ENCODE measurements around the gene EVL.

Gene EVL

GRCh38 chr14:100144996-100145646 lies 79.9 kb downstream of the EVL start:
- H3F3A ChIP-seq (ENCODE audit: low read depth): no peaks in the 10 kb centered on the region
- H3K36me3 ChIP-seq (ENCODE audit: insufficient read depth, low read length): peaks cover 29% of the 10 kb centered on the region; the same call in 1 of the 2 replicates
- TF ChIP-seq EZH2phosphoT487 (IDR thresholded peaks at IDR 0.05; ENCODE audit: borderline replicate concordance) (no peak), CTCF (conservative IDR thresholded peaks at IDR 0.05; ENCODE audit: low read length) (no peak)
- no peaks in the 10 kb centered on the region for H3K4me1 ChIP-seq (ENCODE audit: insufficient read depth, low read length, poor library complexity, severe bottlenecking)
- no peaks in the 10 kb centered on the region for H4K20me1 ChIP-seq (ENCODE audit: insufficient read depth, low read length, poor library complexity, severe bottlenecking)
- no peaks in the 10 kb centered on the region for H3K9me2 ChIP-seq (replicated peaks; ENCODE audit: low read depth, low read length)
- no peaks in the 10 kb centered on the region for H3K27me3 ChIP-seq (ENCODE audit: insufficient read depth, low read length, poor library complexity, severe bottlenecking)
- no peaks in the 10 kb centered on the region for H3K79me2 ChIP-seq (ENCODE audit: insufficient read depth, low read length)
- no peak overlapping the region for H2AFZ ChIP-seq (ENCODE audit: low read length)
- H3K9me3 ChIP-seq (ENCODE audit: insufficient read depth, low read depth, low read length): no peaks in the 10 kb centered on the region
- H3K4me3 ChIP-seq (ENCODE audit: low read length, poor library complexity, severe bottlenecking): no peak overlapping the region
- H3K4me2 ChIP-seq (ENCODE audit: low read depth, low read length, poor library complexity, severe bottlenecking): no peak overlapping the region
- H3K9ac ChIP-seq (ENCODE audit: low read depth, low read length, poor library complexity, severe bottlenecking): no peak overlapping the region

GRCh38 chr14:100145682-100146464 lies 80.7 kb downstream of the EVL start:
- H3K79me2 ChIP-seq (ENCODE audit: insufficient read depth, low read length): no peaks in the 10 kb centered on the region
- H3K27me3 ChIP-seq (ENCODE audit: insufficient read depth, low read length, poor library complexity, severe bottlenecking): no peaks in the 10 kb centered on the region
- no peaks in the 10 kb centered on the region for H3K9me3 ChIP-seq (ENCODE audit: insufficient read depth, low read depth, low read length)
- no peak overlapping the region for H3K4me3 ChIP-seq (ENCODE audit: low read length, poor library complexity, severe bottlenecking)
- no peaks in the 10 kb centered on the region for H3F3A ChIP-seq (ENCODE audit: low read depth)
- TF ChIP-seq EZH2phosphoT487 (IDR thresholded peaks at IDR 0.05; ENCODE audit: borderline replicate concordance): no peak
- TF ChIP-seq CTCF (conservative IDR thresholded peaks at IDR 0.05; ENCODE audit: low read length): no peak
- no peak overlapping the region for H2AFZ ChIP-seq (ENCODE audit: low read length)
- H3K4me1 ChIP-seq (ENCODE audit: insufficient read depth, low read length, poor library complexity, severe bottlenecking): no peaks in the 10 kb centered on the region
- no peak overlapping the region for H3K9ac ChIP-seq (ENCODE audit: low read depth, low read length, poor library complexity, severe bottlenecking)
- peaks cover 29% of the 10 kb centered on the region; the same call in 1 of the 2 replicates for H3K36me3 ChIP-seq (ENCODE audit: insufficient read depth, low read length)
- no peak overlapping the region for H3K4me2 ChIP-seq (ENCODE audit: low read depth, low read length, poor library complexity, severe bottlenecking)
- no peaks in the 10 kb centered on the region for H3K9me2 ChIP-seq (replicated peaks; ENCODE audit: low read depth, low read length)
- H4K20me1 ChIP-seq (ENCODE audit: insufficient read depth, low read length, poor library complexity, severe bottlenecking): no peaks in the 10 kb centered on the region

- H3K4me1 ChIP-seq (ENCODE audit: insufficient read depth, low read length, poor library complexity, severe bottlenecking): no peaks in the 10 kb centered on the region
- no peak overlapping the region for H3K4me2 ChIP-seq (ENCODE audit: low read depth, low read length, poor library complexity, severe bottlenecking)
These were observed 81.4 kb downstream of the EVL start for GRCh38 chr14:100146531-100147091.

More at GRCh38 chr14:100146531-100147091, 81.4 kb downstream of the EVL start:
- H3K9ac ChIP-seq (ENCODE audit: low read depth, low read length, poor library complexity, severe bottlenecking): no peak overlapping the region
- no peak overlapping the region for H2AFZ ChIP-seq (ENCODE audit: low read length)
- H4K20me1 ChIP-seq (ENCODE audit: insufficient read depth, low read length, poor library complexity, severe bottlenecking): no peaks in the 10 kb centered on the region
- H3K4me3 ChIP-seq (ENCODE audit: low read length, poor library complexity, severe bottlenecking): no peak overlapping the region
- no peaks in the 10 kb centered on the region for H3F3A ChIP-seq (ENCODE audit: low read depth)
- H3K9me3 ChIP-seq (ENCODE audit: insufficient read depth, low read depth, low read length): no peaks in the 10 kb centered on the region
- H3K36me3 ChIP-seq (ENCODE audit: insufficient read depth, low read length): peaks cover 26% of the 10 kb centered on the region; the same call in 1 of the 2 replicates
- H3K27me3 ChIP-seq (ENCODE audit: insufficient read depth, low read length, poor library complexity, severe bottlenecking): no peaks in the 10 kb centered on the region
- TF ChIP-seq CTCF (conservative IDR thresholded peaks at IDR 0.05; ENCODE audit: low read length) (no peak), EZH2phosphoT487 (IDR thresholded peaks at IDR 0.05; ENCODE audit: borderline replicate concordance) (no peak)
- no peaks in the 10 kb centered on the region for H3K9me2 ChIP-seq (replicated peaks; ENCODE audit: low read depth, low read length)
- no peaks in the 10 kb centered on the region for H3K79me2 ChIP-seq (ENCODE audit: insufficient read depth, low read length)

Data from Loucy (cell line).